ENCODE measurements around the gene LRCH1.

The LRCH1 gene

DNA sequence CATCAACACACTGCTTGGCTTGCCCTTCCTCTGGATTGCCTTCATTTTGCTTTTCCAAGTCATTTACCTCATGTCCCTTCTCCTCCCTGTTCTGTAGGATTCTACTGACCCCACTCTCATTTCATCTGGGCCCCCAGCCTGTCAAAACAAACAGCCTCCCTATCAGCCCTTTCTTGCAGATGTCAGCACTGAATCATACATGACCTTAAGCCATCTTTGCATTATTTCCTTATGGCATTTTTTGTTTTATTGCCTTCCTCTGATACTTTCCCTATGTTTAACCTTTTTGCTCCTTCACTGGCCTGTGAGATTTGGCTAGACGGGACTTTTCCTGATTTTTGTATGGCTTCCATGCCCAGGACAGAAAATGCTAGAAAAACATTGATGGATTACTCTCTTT is 8.7 kb downstream of the LRCH1 start:
- DNase-seq (ENCODE audit: extremely low read depth in 1 of 2, low read depth in 1 of 2) = no peak

- DNase-seq (ENCODE audit: extremely low read depth in 1 of 2, low read depth in 1 of 2) = no peak
Observed at GRCh38 chr13:46562152-46562551, 9.2 kb downstream of the LRCH1 start.

DNA sequence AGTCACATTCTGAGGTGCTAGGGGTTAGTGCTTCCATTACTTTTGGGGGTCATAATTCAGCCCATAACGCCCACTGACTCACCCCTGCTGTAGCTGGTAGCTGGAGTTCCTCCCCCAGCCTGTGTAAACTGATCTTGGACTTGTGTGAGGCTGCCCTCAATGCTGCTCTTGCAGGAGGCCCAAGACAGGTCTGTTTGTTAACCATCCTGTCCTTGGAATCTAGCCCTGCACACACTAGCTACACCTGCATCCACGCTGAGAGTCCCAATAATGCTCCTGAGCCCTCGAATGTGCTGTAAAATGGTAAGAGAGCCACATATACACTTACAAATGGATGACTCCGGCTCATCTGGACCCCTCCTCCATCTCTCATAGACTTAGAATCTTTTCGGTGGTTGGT is 9.6 kb downstream of the LRCH1 start:
- no peak for DNase-seq (ENCODE audit: extremely low read depth in 1 of 2, low read depth in 1 of 2)

DNA sequence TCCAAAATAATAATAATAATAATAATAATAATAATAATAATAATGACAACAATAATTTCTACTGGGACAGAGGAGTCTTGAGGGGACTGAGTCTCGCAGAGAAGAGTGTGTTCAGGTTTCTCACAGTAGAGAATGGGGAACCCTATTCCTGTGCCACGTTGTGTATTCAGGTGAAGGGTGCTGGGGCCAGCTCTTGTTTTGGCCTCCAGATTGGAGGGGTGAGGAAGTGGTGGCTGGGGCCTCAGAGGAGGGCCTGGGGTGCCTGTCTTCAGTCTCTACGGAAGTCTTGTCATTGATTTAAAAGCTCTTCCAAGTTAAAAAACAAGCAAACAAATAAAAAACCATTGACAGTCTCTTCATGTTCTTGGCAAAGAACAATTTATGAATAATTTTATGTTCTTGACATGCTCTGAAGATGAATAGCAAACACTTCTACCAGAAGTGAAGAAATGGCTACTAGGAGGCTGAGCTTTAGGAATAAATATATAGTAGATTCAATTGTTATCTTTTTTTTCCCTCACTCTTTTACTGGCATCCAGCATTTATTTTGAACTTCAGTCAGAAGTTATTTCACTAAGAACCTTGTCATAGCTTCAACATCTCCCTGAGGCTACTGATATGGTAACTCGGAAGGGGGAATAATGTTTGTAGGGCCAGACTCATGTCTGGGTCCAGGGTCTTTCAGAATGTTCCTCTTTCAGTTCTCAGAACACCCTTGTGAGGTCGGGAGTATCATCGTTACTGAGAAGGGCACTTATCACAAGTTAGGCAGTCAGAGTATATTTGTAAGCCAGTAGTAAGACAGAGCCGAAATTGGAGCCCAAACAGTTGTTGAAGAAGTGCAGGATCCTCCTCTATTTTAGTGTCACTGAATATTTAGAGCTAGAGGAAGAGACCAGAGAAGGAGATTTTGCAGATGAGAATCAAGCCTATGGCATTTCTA is 13.1 kb downstream of the LRCH1 start:
- no peak for DNase-seq (ENCODE audit: extremely low read depth in 1 of 2, low read depth in 1 of 2)

DNA sequence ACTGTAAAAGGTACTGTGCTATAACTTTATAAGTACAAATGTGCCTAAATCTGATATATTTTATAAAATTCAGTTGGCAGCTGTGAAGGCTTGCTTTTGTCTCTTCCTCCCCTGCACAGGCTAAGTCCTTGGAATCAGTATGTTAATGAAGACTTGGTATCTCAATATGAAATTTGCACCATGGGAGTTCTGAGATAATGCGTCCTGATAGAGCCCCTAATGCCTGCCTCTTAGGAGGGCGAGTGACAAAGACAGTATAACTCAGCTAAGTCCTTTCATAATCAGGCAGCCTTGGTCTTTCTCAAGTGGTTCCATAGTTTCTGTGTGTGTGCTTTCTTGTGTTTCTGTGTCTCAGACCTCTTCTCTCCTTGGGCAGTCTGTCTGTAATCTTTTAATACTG is 14.7 kb downstream of the LRCH1 start:
- DNase-seq (ENCODE audit: extremely low read depth in 1 of 2, low read depth in 1 of 2) = no peak

DNA sequence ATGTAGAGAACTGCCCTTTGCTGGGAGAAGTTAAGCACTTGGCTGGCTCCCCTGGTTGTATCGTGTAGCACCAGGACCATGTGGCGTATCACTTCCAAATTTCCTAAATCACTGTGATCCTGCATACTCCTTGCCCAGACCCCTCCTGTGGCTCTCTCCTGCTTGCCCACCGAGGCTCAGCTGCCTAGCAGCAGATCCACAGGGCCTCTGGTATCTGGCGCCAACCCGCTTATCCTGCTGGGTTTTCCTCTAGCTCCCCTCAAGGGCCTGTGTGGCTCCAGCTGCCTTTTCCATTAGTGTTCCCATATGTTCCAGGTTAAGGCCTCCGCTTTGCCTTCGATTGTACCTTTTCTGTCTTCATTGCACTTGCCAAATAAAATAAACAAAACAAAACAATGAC is 16.5 kb downstream of the LRCH1 start:
- no peak for DNase-seq (ENCODE audit: extremely low read depth in 1 of 2, low read depth in 1 of 2)

DNA sequence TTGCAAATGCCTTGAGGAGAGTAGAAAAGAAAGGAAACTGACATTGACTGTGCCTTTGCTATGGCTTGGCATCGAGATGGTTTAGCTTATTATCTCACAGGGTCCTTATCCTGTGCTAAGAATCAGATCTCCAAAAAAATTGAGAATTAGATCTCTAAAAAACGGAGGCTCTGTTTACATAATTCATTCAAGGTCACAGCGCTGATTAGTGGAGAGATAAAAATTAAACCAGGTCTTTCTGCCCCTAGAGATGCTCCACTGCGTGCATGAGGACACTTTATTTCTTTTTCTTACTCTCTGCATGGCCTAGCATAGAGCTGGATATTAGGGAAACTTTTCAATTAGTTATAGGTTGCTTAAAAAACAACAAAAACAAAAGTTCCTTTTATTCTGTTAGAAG is 17.3 kb downstream of the LRCH1 start:
- no peak for DNase-seq (ENCODE audit: extremely low read depth in 1 of 2, low read depth in 1 of 2)

- no peak for DNase-seq (ENCODE audit: extremely low read depth in 1 of 2, low read depth in 1 of 2)
Observed at GRCh38 chr13:46571189-46571908, 18.4 kb downstream of the LRCH1 start.

- no peak for DNase-seq (ENCODE audit: extremely low read depth in 1 of 2, low read depth in 1 of 2)
Observed at GRCh38 chr13:46571909-46572595, 19.1 kb downstream of the LRCH1 start.

DNA sequence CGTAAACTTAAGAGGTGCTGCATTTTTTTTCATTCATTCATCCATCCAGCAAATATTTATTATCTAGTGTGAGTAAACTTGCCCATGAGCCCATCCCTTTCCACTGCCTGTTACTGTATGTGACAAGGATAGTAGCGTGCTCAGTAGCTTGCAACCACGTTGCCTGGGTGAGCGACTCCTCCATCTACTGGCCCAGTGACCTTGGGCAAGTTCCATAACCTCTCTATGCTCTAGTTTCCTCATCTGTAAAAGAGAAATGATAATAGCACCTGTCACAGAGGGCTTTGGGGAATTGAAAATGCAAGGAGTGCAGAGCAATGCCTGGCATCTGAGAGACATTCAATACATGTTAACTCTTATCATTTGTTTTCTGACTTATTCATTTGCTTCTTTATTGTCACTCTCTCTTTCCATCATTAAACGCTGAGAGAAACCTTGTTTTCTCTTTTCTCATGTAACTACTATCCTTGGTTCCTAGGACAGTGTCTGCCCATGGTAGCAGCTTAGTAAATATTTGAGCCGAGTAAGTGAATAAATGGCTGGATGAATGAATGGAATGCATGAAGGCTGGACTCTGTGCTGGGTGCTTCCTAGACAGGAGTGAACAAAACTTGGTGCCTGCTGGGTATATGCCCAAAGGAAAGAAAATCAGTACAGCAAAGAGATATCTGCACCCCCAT is 19.9 kb downstream of the LRCH1 start:
- no peak for DNase-seq (ENCODE audit: extremely low read depth in 1 of 2, low read depth in 1 of 2)

DNA sequence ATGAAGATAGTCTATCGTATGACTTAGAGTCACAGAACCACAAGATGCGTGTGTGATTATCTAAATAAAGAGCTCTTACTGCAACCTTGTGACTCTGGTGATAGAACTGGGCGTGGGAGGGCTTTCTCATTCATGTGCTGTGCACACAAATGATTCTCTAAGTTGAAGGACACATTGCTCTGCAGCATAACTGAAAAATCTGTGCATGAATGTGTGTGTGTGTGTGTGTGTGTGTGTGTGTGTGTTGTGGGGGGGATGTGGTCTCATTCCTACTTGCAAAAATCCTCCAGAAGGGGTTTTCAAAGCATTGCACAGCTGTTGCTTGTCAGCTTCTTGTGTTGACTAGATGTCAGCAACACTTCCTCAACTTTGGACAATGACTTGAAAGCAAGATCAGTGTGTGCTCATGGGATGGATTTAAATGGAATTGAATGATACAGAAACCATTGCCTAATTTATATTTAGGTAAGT is 22.4 kb downstream of the LRCH1 start:
- DNase-seq (ENCODE audit: extremely low read depth in 1 of 2, low read depth in 1 of 2) = no peak

- DNase-seq (ENCODE audit: extremely low read depth in 1 of 2, low read depth in 1 of 2) = no peak
Observed at GRCh38 chr13:46575818-46576221, 22.9 kb downstream of the LRCH1 start.

DNA sequence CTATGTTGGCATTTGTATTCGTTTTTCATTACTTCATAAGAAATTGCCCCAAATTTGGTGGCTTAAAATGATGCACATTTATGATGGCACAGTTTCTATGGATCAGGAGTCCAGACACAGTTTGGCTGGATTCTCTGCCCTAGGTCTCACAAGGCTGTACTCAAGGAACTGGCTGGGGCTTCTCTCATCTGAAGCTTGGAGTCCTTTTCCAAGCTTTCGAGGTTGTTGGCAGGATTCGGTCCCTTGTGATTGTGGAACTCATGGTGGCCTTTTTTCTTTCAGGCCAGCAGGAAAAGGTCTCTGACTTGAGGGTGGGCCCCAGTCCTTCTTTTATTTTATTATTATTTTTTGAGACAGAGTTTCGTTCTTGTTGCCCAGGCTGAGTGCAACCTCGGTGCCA is 23.8 kb downstream of the LRCH1 start:
- DNase-seq (ENCODE audit: extremely low read depth in 1 of 2, low read depth in 1 of 2) = no peak

DNA sequence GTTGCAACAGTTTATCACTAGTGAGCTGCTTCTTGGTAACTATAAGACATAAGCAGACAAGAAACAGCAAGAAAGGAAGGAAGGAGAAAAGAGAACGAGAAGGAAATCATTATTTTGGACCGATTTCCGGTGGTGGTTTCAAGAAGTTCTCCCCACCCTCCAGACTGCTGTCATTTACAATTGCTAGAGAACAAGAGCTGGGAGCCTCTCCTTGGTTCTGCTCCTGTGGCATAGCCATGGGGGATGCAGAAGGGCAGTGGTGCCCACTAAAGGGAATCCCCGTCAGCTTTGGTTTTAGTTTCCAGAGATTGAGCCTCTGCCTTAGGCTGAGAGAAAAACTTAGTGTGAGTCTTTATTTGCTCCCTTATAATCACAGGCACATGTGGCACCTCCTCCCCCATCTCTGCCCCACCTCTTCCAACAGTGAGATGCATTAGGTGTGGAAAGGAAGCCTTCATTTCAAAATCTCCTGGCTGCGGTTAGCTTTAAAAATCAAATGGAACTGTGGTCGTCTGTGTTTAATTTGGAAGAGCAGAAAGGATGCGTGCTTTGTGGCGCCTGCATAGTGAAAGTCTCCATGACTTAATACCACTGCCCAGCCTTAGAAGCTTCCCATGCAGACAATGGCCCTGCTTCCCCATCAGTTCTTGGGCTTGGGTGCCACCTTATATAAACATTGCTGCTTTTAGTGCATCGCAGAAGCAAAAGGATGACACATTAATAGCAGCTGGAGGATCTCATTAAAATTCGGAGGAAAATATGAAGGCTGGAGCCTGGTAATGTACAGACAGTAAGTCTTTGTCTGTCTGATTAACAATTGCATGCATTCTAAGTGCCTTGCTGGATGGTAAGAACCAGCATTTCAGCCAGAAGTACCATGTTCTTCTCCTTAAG is 25.0 kb downstream of the LRCH1 start:
- DNase-seq (ENCODE audit: extremely low read depth in 1 of 2, low read depth in 1 of 2) = no peak

DNA sequence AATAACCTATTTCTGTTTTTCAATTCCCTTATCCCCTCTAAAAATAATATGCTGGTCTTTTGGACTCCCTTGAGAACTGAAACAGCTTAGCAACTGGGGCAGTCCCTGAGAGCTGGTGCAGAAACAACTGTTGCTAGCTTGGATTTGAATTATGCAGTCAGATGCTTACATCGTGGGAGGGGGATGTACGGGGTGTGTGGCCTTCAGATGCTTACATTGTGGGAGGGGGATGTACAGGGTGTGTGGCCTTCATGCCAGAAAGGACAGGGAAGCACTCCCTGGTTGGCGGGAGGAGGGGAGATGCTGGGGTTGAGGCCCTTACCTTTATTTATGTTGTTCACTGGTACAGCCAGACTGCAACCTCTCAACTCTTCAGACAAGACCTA is 25.6 kb downstream of the LRCH1 start:
- DNase-seq (ENCODE audit: extremely low read depth in 1 of 2, low read depth in 1 of 2) = no peak

DNA sequence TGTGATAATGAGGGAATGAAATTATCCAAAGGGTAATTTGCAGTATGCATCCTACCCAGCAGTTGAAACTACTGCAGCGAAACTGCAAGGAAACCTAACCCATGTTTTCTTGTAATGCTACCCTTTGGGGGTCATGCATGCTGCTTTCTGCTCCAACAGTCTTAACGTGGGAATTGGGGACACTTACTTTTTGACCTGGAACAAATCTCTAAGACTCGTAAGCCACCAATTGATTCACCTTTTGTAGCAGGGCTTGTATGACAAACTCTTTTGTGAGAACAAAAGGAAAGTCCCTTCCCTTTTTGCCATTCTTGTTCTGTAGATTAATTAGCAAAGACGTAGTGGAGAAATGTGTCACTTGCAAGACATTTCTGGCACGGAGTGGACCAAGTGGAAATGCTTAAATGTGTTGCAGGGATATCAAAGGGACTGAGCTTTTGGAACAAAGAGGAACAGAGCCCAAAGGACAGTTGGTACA is 27.4 kb downstream of the LRCH1 start:
- DNase-seq (ENCODE audit: extremely low read depth in 1 of 2, low read depth in 1 of 2) = no peak

- no peak for DNase-seq (ENCODE audit: extremely low read depth in 1 of 2, low read depth in 1 of 2)
Observed at GRCh38 chr13:46582190-46582589, 29.2 kb downstream of the LRCH1 start.

GRCh38 chr13:46586751-46587514 is 34.0 kb downstream of the LRCH1 start:
- no peak for DNase-seq (ENCODE audit: extremely low read depth in 1 of 2, low read depth in 1 of 2)

DNA sequence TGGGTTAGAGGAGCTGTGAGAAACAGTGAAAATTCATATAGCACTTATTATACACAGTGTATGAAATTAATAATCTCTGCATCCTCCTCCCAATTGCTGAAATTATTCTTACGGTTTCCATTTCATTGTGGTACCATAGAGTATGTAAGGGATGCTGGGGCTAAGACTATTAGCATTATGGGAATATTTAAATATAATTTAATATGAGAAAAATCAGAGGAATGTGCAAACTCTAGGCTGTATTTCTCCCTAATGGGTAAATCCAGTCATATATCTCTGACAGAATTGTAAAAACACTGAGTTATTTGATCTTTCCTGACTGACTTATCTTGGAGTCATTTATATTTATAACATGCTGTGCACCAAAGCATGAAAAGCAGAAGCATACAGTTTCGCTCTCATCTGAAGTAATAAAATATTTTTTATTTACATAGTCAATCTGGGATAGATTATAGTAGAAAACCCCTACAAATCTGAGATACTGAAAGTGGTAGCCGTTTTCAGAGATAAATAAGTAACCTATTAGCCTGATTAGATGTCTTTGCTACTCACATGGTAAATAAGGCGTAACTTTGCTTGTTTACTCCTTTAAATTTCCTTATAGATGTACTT is 34.9 kb downstream of the LRCH1 start:
- no peak for DNase-seq (ENCODE audit: extremely low read depth in 1 of 2, low read depth in 1 of 2)

Measured in activated CD8-positive, alpha-beta memory T cell treated with anti-CD3 and anti-CD28 coated beads for 1 hour (primary cell).